ENCODE measurements around the gene UGT2B7. TPM values are rescaled to one million over a fixed set of nuclear protein-coding genes. Genes with fewer than 3 reads are reported as not detected.

Gene UGT2B7
- total RNA-seq, 3 donors from 2014 or later: 0.18 TPM; not detected in 2

- Mint-ChIP-seq H3K27me3 (ENCODE audit: low read depth) (no peaks in the 10 kb centered on the region), H3K4me3 (no peak overlapping the region), H3K4me1 (ENCODE audit: low read depth) (no peaks in the 10 kb centered on the region), H3K9me3 (no peaks in the 10 kb centered on the region), H3K36me3 (ENCODE audit: insufficient read depth) (no peaks in the 10 kb centered on the region)
- DNase-seq: no peak
- no peak for ATAC-seq
These were observed 60.6 kb downstream of the UGT2B7 start for GRCh38 chr4:69156913-69157312.

Other genes with a start within 250 kb of the UGT2B7 start
- gene UGT2A3, start 144.7 kb upstream of the UGT2B7 start, total RNA-seq: under 1 TPM in 1 of 3 donors, not detected in 2; 0.08 TPM
- not detected for gene UGT2B11, start 118.3 kb downstream of the UGT2B7 start, total RNA-seq
- gene UGT2B28, start 184.0 kb downstream of the UGT2B7 start, total RNA-seq: not detected

Measured in activated T-cell treated with anti-CD3 and anti-CD28 coated beads, Interleukin-2, amount 50 U/mL, for 4 hours (primary cell).